ENCODE measurements around the gene TMEM14A. TPM values are rescaled to one million over a fixed set of nuclear protein-coding genes. Genes with fewer than 3 reads are reported as not detected.

TMEM14A gene, protein sequence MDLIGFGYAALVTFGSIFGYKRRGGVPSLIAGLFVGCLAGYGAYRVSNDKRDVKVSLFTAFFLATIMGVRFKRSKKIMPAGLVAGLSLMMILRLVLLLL
- 14.5 and 36.5 TPM in 2 replicates for total RNA-seq

GRCh38 chr6:52670502-52671409 lies at the start of gene TMEM14A:
TMEM14A (plus strand) TSS chr6:52671113; CDS start chr6:52677103, 5,990 bp downstream.

Small RNAs within 50 kb of the gene (small RNA-seq; reads per million reads assigned to genes)
- gene AL109918.2 = not detected

Other genes with a start within 250 kb of the TMEM14A start
- 31.8 and 68.8 TPM in 2 replicates for gene TRAM2, start 94.1 kb upstream of the TMEM14A start, total RNA-seq
- gene GSTA2, start 92.4 kb downstream of the TMEM14A start, total RNA-seq = not detected in 2 replicates
- not detected in 2 replicates for gene GSTA1, start 132.7 kb downstream of the TMEM14A start, total RNA-seq
- gene GSTA5, start 169.7 kb downstream of the TMEM14A start, total RNA-seq = not detected in 2 replicates
- not detected in 2 replicates for gene GSTA3, start 238.6 kb downstream of the TMEM14A start, total RNA-seq

All from placental epithelial cell (primary cell).